ENCODE results near the gene DCP1B. TPM values are rescaled to one million over a fixed set of nuclear protein-coding genes. Genes with fewer than 3 reads are reported as not detected.

The DCP1B gene
- total RNA-seq, 1 donor from 2014 or later, result 21.2 TPM

- no peak overlapping the region for H3K4me3 ChIP-seq (ENCODE audit: low read depth, low read length)
- no peak for DNase-seq (ENCODE audit: low read depth)
- no peak for TF ChIP-seq CTCF (conservative IDR thresholded peaks at IDR 0.05; ENCODE audit: low read depth, low read length)
Measured at GRCh38 chr12:1977588-1977987, 26.7 kb downstream of the DCP1B start.

- DNase-seq (ENCODE audit: low read depth), result no peak
- H3K4me3 ChIP-seq (ENCODE audit: low read depth, low read length), result no peak overlapping the region
- no peak for TF ChIP-seq CTCF (conservative IDR thresholded peaks at IDR 0.05; ENCODE audit: low read depth, low read length)
Measured at GRCh38 chr12:1977109-1977508, 27.1 kb downstream of the DCP1B start.

- H3K4me3 ChIP-seq (ENCODE audit: low read depth, low read length), result no peak overlapping the region
- TF ChIP-seq CTCF (conservative IDR thresholded peaks at IDR 0.05; ENCODE audit: low read depth, low read length), result no peak
- no peak for DNase-seq (ENCODE audit: low read depth)
Measured at GRCh38 chr12:1974812-1975211, 29.4 kb downstream of the DCP1B start.

GRCh38 chr12:1972856-1973317, 31.4 kb downstream of the DCP1B start:
- no peak for DNase-seq (ENCODE audit: low read depth)
- H3K4me3 ChIP-seq (ENCODE audit: low read depth, low read length), result no peak overlapping the region
- no peak for TF ChIP-seq CTCF (conservative IDR thresholded peaks at IDR 0.05; ENCODE audit: low read depth, low read length)

GRCh38 chr12:1972260-1972659, 32.0 kb downstream of the DCP1B start:
- no peak for DNase-seq (ENCODE audit: low read depth)
- no peak for TF ChIP-seq CTCF (conservative IDR thresholded peaks at IDR 0.05; ENCODE audit: low read depth, low read length)
- H3K4me3 ChIP-seq (ENCODE audit: low read depth, low read length), result no peak overlapping the region

- no peak for TF ChIP-seq CTCF (conservative IDR thresholded peaks at IDR 0.05; ENCODE audit: low read depth, low read length)
Measured at GRCh38 chr12:1970331-1970900, 33.8 kb downstream of the DCP1B start.

GRCh38 chr12:1966561-1967226, 37.6 kb downstream of the DCP1B start:
- no peak for DNase-seq (ENCODE audit: low read depth)

More at GRCh38 chr12:1970331-1970900, 33.8 kb downstream of the DCP1B start:
- DNase-seq (ENCODE audit: low read depth), result no peak
- H3K4me3 ChIP-seq (ENCODE audit: low read depth, low read length), result no peak overlapping the region

More at GRCh38 chr12:1966561-1967226, 37.6 kb downstream of the DCP1B start:
- TF ChIP-seq CTCF (conservative IDR thresholded peaks at IDR 0.05; ENCODE audit: low read depth, low read length), result no peak
- no peak overlapping the region for H3K4me3 ChIP-seq (ENCODE audit: low read depth, low read length)
